ENCODE measurements around the gene HHIPL1. TPM values are rescaled to one million over a fixed set of nuclear protein-coding genes. Genes with fewer than 3 reads are reported as not detected.

Gene HHIPL1
- total RNA-seq, 1 donor = 3.9 TPM

DNA sequence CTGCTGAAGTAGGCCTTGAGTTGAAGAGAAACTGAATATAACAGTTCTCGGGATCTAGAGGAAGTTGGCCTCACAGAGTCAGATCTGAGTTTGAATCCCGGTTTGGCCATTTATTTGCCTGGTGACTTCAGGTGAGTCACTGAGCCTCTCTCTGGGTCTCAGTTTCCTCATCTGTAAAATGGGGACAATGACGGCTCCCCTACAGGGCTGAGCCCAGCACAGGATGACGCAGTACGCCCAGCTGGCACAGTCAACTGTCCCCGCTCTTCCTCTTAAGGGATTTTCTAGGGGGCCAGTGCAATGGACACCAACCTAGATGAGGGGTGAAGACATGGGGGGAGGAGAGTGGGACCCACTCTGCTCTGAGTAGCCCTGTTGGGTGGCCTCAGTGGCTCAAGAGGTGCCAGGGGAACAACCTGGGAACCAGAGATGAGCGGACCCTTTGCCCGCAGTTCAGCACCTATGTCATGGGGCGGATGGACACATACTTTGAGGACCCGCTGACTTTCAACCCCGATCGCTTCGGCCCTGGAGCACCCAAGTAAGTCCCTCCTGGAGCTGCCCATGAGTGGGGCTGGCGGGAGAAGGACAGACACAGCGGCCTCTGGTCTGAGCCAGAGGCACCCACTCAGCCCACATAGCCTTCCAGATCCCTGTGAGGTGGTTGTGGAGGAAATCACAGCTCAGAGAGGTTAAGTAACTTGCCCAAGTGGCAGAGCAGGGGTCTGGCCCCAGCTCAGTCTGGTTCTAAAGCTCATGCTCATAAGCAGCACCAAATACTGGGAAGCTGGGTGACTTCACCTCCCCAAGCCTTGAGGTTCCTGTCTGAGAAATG lies 80.2 kb downstream of the HHIPL1 start:
- DNase-seq (ENCODE audit: low read depth) = no peak
- TF ChIP-seq, protein P1, sequence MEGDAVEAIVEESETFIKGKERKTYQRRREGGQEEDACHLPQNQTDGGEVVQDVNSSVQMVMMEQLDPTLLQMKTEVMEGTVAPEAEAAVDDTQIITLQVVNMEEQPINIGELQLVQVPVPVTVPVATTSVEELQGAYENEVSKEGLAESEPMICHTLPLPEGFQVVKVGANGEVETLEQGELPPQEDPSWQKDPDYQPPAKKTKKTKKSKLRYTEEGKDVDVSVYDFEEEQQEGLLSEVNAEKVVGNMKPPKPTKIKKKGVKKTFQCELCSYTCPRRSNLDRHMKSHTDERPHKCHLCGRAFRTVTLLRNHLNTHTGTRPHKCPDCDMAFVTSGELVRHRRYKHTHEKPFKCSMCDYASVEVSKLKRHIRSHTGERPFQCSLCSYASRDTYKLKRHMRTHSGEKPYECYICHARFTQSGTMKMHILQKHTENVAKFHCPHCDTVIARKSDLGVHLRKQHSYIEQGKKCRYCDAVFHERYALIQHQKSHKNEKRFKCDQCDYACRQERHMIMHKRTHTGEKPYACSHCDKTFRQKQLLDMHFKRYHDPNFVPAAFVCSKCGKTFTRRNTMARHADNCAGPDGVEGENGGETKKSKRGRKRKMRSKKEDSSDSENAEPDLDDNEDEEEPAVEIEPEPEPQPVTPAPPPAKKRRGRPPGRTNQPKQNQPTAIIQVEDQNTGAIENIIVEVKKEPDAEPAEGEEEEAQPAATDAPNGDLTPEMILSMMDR (IDR thresholded peaks at IDR 0.05; ENCODE audit: insufficient read depth, low read depth, low read length) = no peak
- H3K4me3 ChIP-seq (ENCODE audit: low read depth, low read length) = no peak overlapping the region

DNA sequence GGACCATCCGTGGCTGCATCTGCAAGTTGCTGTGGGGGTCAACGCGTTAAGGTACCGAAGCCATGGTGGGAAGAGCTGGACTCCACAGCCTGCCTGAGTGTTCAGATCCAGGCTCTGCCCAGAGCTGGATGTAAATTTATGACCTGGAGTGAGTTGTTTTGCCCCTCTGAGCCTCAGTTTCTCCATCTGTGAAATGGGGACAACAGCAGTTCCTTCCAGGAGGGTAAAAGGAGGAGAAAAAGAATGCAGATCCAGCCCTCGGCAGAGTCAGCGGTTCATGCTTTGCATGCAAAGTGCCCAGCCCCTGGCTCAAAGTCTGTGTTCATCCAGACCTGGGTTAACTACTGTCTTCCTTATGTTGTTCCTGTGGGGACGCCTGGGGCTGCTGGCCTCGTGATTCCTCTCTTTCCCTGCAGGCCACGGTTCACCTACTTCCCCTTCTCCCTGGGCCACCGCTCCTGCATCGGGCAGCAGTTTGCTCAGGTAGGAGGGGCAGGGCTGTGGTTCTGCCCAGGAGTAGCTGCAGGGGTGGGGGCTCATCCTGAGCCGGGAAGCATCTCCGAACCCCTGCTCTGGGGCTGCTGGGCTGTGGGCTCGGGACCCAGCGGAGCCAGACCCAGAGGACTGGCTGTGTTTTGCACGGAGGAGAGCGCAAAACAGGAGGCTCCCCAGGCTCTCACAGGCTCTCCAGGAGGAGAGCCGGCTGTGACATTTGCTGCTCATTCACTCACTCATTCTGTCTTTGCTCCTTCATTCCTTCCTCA lies 81.0 kb downstream of the HHIPL1 start:
- TF ChIP-seq, protein P1 (IDR thresholded peaks at IDR 0.05; ENCODE audit: insufficient read depth, low read depth, low read length) = no peak
- no peak overlapping the region for H3K4me3 ChIP-seq (ENCODE audit: low read depth, low read length)
- DNase-seq (ENCODE audit: low read depth) = no peak

DNA sequence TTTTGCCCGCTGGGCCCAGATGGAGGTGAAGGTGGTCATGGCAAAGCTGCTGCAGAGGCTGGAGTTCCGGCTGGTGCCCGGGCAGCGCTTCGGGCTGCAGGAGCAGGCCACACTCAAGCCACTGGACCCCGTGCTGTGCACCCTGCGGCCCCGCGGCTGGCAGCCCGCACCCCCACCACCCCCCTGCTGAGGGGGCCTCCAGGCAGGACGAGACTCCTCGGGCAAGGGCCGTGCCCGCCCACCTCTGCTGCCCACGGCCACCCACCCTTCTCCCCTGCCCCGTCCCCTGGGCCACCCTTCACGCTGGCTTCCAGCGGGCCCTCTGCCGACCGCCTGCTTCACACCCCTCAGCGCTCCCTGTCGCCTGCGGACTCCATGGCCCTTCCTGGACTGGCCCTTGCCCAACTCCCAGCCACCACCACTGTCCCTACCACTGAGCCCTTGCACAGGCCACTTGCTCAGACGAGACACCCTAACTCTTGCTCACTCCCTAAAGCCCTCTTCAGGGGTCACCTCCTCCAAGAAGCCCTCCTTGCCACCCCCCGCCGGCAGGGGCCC lies 81.7 kb downstream of the HHIPL1 start:
- H3K4me3 ChIP-seq (ENCODE audit: low read depth, low read length) = no peak overlapping the region
- DNase-seq (ENCODE audit: low read depth) = no peak
- TF ChIP-seq, protein P1 (IDR thresholded peaks at IDR 0.05; ENCODE audit: insufficient read depth, low read depth, low read length) = no peak

DNA sequence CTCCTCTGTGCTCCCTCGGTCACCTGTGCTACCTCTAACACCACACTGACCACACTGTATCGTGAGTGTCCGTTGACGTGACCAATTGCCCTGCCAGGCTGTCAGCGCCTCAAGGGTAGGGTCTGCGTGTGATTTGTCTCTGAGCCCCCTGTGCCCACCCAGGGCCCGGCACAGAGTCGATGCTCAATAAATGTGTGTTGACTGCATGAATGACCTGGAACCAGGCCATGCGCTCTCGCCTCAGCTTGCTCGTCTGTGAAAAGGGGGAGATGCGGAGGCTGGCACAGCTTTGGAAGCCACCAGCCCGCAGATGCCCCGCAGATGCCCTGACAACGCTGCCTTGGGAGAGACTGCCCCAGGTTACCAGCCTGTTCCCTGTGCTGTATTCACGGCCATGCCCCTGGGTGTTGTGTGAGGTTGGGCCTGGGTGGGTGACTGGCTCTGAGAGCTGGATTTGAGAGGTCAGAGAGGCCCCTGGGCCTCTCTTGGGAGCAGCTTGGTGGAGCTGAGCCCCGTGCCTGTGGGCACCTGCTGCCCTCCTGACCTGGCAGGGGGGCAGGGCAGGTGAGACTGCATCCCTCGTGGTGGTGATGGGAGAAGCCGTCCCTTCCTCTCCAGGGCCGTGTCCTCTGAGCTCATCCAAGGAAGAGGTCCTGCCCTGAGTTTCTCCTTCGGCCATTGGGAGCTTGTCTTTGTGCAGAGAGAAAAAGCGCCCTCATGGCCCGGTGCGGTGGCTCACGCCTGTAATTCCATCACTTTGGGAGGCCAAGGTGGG lies 82.4 kb downstream of the HHIPL1 start:
- no peak overlapping the region for H3K4me3 ChIP-seq (ENCODE audit: low read depth, low read length)
- TF ChIP-seq, protein P1 (IDR thresholded peaks at IDR 0.05; ENCODE audit: insufficient read depth, low read depth, low read length) = no peak
- DNase-seq (ENCODE audit: low read depth) = no peak

DNA sequence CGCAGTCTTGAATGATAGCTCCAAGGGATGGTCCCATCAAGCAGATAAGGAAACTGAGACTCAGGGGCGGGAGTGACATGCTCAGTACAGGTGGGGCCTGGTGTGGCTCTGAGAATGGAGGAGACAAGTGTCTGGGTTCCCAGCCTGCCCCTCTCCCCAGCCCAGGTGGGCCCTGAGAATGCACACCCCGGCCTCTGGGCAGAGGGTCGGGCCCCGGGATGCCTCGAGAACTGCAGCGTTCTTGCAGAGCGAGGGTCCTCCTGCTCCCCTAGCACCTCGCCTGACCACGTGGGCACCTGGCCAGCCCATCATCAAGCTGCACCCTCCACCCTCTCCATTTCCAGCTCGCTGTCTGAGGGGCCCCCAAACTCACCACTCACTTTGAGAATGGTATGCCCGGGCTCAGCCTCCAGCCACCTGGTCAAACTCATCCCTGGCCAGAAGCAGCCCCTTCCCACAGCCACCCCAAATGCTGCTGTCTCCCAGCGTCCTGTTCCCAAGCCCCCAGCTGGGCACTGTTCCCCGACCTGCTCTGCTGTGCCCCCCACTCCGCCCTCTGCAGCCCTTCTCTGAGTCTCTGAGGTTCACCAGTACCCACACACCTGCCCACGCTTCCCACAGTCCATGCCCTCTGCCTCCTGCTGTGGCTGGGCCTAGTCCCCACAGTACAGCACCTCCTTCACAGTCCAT lies 83.4 kb downstream of the HHIPL1 start:
- TF ChIP-seq, protein P1 (IDR thresholded peaks at IDR 0.05; ENCODE audit: insufficient read depth, low read depth, low read length) = no peak
- no peak for DNase-seq (ENCODE audit: low read depth)
- no peak overlapping the region for H3K4me3 ChIP-seq (ENCODE audit: low read depth, low read length)

DNA sequence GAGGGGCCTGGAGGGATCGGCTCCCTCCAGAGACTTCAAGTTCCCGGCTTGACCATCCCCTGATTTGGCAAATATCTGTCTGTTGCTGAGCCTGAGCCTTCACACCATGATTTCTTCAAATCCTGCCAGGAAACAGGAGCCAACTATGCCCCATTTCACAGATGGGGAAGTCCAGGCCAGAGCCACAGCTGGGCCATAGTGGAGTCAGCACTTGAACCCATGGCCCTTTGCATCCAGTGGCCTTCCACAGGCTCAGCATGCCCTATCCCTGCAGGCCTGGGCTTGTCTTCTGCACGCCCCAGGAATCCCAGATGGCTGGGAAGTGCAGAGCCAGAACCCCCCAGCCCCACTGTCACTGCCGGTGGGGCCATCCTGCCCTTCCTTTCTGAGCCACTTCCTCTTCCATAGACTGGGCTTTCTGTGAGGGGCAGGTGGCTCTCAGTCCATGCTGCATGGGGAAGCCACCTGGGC lies 84.1 kb downstream of the HHIPL1 start:
- no peak for DNase-seq (ENCODE audit: low read depth)
- TF ChIP-seq, protein P1 (IDR thresholded peaks at IDR 0.05; ENCODE audit: insufficient read depth, low read depth, low read length) = no peak

More for the DNA sequence above, 84.1 kb downstream of the HHIPL1 start:
- no peak overlapping the region for H3K4me3 ChIP-seq (ENCODE audit: low read depth, low read length)

Measured in fibroblast of villous mesenchyme (primary cell).